ENCODE measurements around the gene EIF4EBP3.

EIF4EBP3 gene

DNA sequence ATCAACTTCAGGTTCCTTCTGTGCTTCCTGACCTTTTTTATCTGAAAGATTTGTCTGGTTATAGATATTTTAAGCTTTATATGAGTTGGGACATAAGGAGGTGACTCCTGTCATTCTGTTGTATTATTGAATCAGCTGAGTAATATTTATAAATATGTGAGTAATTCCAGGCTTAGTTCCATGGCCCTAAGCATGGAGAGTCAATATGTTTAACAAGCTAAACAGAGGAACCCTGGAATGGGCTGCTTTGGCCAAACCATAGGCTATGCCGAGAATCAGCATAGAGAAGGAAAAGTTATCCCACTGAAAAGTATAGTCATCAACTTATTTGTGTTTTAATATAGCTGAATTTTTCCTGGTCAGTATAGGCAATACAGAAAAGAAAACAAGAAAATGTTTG, 7.2 kb upstream of the EIF4EBP3 start:
- TF ChIP-seq, protein P1, sequence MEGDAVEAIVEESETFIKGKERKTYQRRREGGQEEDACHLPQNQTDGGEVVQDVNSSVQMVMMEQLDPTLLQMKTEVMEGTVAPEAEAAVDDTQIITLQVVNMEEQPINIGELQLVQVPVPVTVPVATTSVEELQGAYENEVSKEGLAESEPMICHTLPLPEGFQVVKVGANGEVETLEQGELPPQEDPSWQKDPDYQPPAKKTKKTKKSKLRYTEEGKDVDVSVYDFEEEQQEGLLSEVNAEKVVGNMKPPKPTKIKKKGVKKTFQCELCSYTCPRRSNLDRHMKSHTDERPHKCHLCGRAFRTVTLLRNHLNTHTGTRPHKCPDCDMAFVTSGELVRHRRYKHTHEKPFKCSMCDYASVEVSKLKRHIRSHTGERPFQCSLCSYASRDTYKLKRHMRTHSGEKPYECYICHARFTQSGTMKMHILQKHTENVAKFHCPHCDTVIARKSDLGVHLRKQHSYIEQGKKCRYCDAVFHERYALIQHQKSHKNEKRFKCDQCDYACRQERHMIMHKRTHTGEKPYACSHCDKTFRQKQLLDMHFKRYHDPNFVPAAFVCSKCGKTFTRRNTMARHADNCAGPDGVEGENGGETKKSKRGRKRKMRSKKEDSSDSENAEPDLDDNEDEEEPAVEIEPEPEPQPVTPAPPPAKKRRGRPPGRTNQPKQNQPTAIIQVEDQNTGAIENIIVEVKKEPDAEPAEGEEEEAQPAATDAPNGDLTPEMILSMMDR (IDR thresholded peaks at IDR 0.05; ENCODE audit: borderline replicate concordance, insufficient read depth, low read depth, low read length), result no peak

GRCh38 chr5:140542972-140543371, 4.5 kb upstream of the EIF4EBP3 start:
- TF ChIP-seq, protein P1 (IDR thresholded peaks at IDR 0.05; ENCODE audit: borderline replicate concordance, insufficient read depth, low read depth, low read length), result no peak
- H3K4me3 ChIP-seq (ENCODE audit: low read depth, low read length), result no peak overlapping the region

More for the DNA sequence above, 7.2 kb upstream of the EIF4EBP3 start:
- no peak overlapping the region for H3K4me3 ChIP-seq (ENCODE audit: low read depth, low read length)

DNA sequence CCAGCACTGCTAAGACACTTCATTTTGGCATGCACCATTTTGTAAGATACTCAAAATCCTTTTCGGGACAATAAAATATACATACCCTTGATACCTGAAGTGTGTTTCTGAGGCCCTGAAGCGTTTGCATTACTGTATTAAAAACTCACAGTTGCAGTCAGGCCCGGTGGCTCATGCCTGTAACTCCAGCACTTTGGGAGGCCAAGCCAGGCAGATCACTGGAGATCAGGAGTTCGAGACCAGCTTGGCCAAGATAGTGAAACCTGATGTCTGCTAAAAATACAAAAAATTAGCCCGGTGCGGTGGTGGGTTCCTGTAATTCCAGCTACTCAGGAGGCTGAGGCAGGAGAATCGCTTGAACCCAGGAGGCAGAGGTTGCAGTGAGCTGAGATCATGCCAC, 2.5 kb upstream of the EIF4EBP3 start:
- TF ChIP-seq, protein P1 (IDR thresholded peaks at IDR 0.05; ENCODE audit: borderline replicate concordance, insufficient read depth, low read depth, low read length), result no peak
- H3K4me3 ChIP-seq (ENCODE audit: low read depth, low read length), result no peak overlapping the region

GRCh38 chr5:140545606-140546005, 1.9 kb upstream of the EIF4EBP3 start:
- no peak overlapping the region for H3K4me3 ChIP-seq (ENCODE audit: low read depth, low read length)
- TF ChIP-seq, protein P1 (IDR thresholded peaks at IDR 0.05; ENCODE audit: borderline replicate concordance, insufficient read depth, low read depth, low read length), result no peak

GRCh38 chr5:140546851-140547507, 483 bp upstream of the EIF4EBP3 start:
- no peak overlapping the region for H3K4me3 ChIP-seq (ENCODE audit: low read depth, low read length)
- TF ChIP-seq, protein P1 (IDR thresholded peaks at IDR 0.05; ENCODE audit: borderline replicate concordance, insufficient read depth, low read depth, low read length), result no peak

GRCh38 chr5:140548300-140548688, 832 bp downstream of the EIF4EBP3 start:
- no peak overlapping the region for H3K4me3 ChIP-seq (ENCODE audit: low read depth, low read length)
- TF ChIP-seq, protein P1 (IDR thresholded peaks at IDR 0.05; ENCODE audit: borderline replicate concordance, insufficient read depth, low read depth, low read length), result no peak

GRCh38 chr5:140548791-140549190, 1.3 kb downstream of the EIF4EBP3 start:
- TF ChIP-seq, protein P1 (IDR thresholded peaks at IDR 0.05; ENCODE audit: borderline replicate concordance, insufficient read depth, low read depth, low read length), result no peak
- H3K4me3 ChIP-seq (ENCODE audit: low read depth, low read length), result no peak overlapping the region
